Upper lobe of left lung (tissue), 6 donors: Measurements from ENCODE around the gene ZNF546. TPM values are rescaled to one million over a fixed set of nuclear protein-coding genes. Genes with fewer than 3 reads are reported as not detected.
"Not testable (repeated sequence)": the region's sequence is repeated elsewhere in the genome, so short reads cannot be mapped to it uniquely, and the experiment has no call there.

Experiments used
- ATAC-seq, 2 donors: fragments of 200-7000 bp; cut with Tn5 transposase; one replicate each; pipeline ENCODE4 v1.9.1; 2022; ENCODE audit warnings: mild to moderate bottlenecking in 2 of 2, moderate library complexity in 2 of 2; ENCODE audit not compliant: low FRiP score in 2 of 2
- DNase-seq, 2 donors: peaks; one replicate each; pipeline ENCODE4 v3.0.0-alpha.2; 2019 to 2020
- H3K27ac ChIP-seq, 4 donors: fragments of 200-600 bp; sonication (generic); one replicate each; pipeline ENCODE4 v1.5.1; 2016 to 2019
- H3K27me3 ChIP-seq, 4 donors: fragments of 200-600 bp; sonication (generic); one replicate each; pipeline ENCODE4 v1.5.1; 2017 to 2019
- H3K36me3 ChIP-seq, 4 donors: fragments of 200-600 bp; sonication (generic); one replicate each; pipeline ENCODE4 v1.5.1; 2016 to 2019
- H3K4me1 ChIP-seq, 4 donors: fragments of 200-600 bp; sonication (generic); one replicate each; pipeline ENCODE4 v1.5.1; 2018 to 2019
- H3K4me3 ChIP-seq, 4 donors: fragments of 200-600 bp; sonication (generic); one replicate each; pipeline ENCODE4 v1.5.1; 2017 to 2019; ENCODE audit warnings: mild to moderate bottlenecking in 2 of 4, moderate library complexity in 1 of 4
- H3K9me3 ChIP-seq, 4 donors: fragments of 200-600 bp; sonication (generic); one replicate each; pipeline ENCODE4 v1.5.1; 2018 to 2019
- EP300 ChIP-seq, 4 donors: sonication (generic); formaldehyde crosslinking; IDR thresholded peaks; one replicate each; pipeline ENCODE4 v1.5.1; 2017; ENCODE audit warnings: antibody characterized with exemption in 4 of 4, control low read depth in 2 of 4
- POLR2A ChIP-seq, 4 donors: fragments of 450-650 bp; IDR thresholded peaks; one replicate each; pipeline ENCODE4 v1.5.1; 2016 to 2017; ENCODE audit warnings: antibody characterized with exemption in 4 of 4, mild to moderate bottlenecking in 2 of 4
- POLR2AphosphoS5 ChIP-seq, 2 donors: sonication (generic); formaldehyde crosslinking; IDR thresholded peaks; one replicate each; pipeline ENCODE4 v1.5.1; 2017; ENCODE audit warnings: antibody characterized with exemption in 2 of 2
- WGBS, 2 donors: methylation state at CpG; one replicate each; pipeline ENCODE4 v1.1.5; 2017 to 2018; 5-methylcytosine and 5-hydroxymethylcytosine counted together
- total RNA-seq, 6 donors: library from RNA; depleted of rRNA in 4 of 6; stranded (reverse); fragments of >200 nt in 4 of 6; gene quantifications; one replicate each; pipeline versions ENCODE4 v1.1.0 to v1.2.1, GENCODE V29; 2016 to 2021
- TF ChIP-seq, protein P1 (sequence below), 6 experiments: fragments of 450-650 bp in 4 of 6; fragments of 200-600 bp in 2 of 6; sonication (generic) in 2 of 6; IDR thresholded peaks; one replicate each; pipeline ENCODE4 v1.5.1; 2016 to 2019; ENCODE audit warnings: antibody characterized with exemption in 6 of 6
- donor health status: DM: no; HTN: no; CAD: no; lungs with moderate emphysema.
- donor health status: DM: no; HTN: yes; CAD: no; lungs with severe emphysema.

The ZNF546 gene
- total RNA-seq, 6 donors from 2014 or later: 2.1 to 6.4 (median 5.0) TPM

GRCh38 chr19:39959407-39959806, 37.5 kb upstream of the ZNF546 start:
- not testable (repeated sequence) for H3K4me1 ChIP-seq, ATAC-seq, H3K27me3 ChIP-seq, DNase-seq, H3K27ac ChIP-seq, H3K9me3 ChIP-seq, H3K4me3 ChIP-seq, H3K36me3 ChIP-seq
- 47 to 55% methylated on average over 12 to 13 of the region's 13 CpGs for WGBS, 2 donors

- no peaks in the 10 kb centered on the region for H3K36me3 ChIP-seq
- H3K4me3 ChIP-seq: no peak overlapping the region
- DNase-seq (no peak), ATAC-seq (no peak)
- TF ChIP-seq POLR2A (IDR thresholded peaks at IDR 0.05): no peak
- TF ChIP-seq, protein P1, sequence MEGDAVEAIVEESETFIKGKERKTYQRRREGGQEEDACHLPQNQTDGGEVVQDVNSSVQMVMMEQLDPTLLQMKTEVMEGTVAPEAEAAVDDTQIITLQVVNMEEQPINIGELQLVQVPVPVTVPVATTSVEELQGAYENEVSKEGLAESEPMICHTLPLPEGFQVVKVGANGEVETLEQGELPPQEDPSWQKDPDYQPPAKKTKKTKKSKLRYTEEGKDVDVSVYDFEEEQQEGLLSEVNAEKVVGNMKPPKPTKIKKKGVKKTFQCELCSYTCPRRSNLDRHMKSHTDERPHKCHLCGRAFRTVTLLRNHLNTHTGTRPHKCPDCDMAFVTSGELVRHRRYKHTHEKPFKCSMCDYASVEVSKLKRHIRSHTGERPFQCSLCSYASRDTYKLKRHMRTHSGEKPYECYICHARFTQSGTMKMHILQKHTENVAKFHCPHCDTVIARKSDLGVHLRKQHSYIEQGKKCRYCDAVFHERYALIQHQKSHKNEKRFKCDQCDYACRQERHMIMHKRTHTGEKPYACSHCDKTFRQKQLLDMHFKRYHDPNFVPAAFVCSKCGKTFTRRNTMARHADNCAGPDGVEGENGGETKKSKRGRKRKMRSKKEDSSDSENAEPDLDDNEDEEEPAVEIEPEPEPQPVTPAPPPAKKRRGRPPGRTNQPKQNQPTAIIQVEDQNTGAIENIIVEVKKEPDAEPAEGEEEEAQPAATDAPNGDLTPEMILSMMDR (IDR thresholded peaks at IDR 0.05): no peak
- no peak for TF ChIP-seq EP300 (IDR thresholded peaks at IDR 0.05)
- TF ChIP-seq POLR2AphosphoS5 (IDR thresholded peaks at IDR 0.05): no peak
- no peaks in the 10 kb centered on the region for H3K4me1 ChIP-seq
- H3K27ac ChIP-seq: no peak overlapping the region
- H3K9me3 ChIP-seq: no peaks in the 10 kb centered on the region
- WGBS, 2 donors: 58 to 63% methylated on average over 3 of the region's 3 CpGs
- no peaks in the 10 kb centered on the region for H3K27me3 ChIP-seq
Measured at GRCh38 chr19:39963898-39964297, 33.0 kb upstream of the ZNF546 start.

GRCh38 chr19:39966617-39967016, 30.2 kb upstream of the ZNF546 start:
- no peaks in the 10 kb centered on the region for H3K27me3 ChIP-seq

DNA sequence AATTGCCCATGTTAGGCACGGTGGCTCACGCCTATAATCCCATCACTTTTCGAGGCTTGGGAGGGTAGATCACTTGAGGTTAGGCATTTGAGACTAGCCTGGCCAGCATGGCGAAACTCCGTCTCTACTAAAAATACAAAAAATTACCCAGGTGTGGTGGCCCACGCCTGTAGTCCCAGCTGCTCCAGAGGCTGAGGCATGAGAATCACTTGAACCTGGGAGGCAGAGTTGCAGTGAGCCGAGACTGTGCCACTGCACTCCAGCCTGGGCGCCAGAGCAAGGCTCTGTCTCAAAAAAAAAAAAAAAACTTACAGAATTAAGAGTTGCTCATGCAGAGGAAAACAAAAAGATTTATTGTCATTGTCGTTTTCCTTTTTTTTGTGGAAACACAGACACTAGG, 29.3 kb upstream of the ZNF546 start:
- H3K27ac ChIP-seq: no peak overlapping the region
- no peak overlapping the region for H3K4me3 ChIP-seq
- TF ChIP-seq POLR2AphosphoS5 (IDR thresholded peaks at IDR 0.05) (no peak), EP300 (IDR thresholded peaks at IDR 0.05) (no peak), POLR2A (IDR thresholded peaks at IDR 0.05) (no peak)
- TF ChIP-seq, protein P1 (IDR thresholded peaks at IDR 0.05): no peak
- no peaks in the 10 kb centered on the region for H3K27me3 ChIP-seq
- peaks cover 16 to 23% (median 18%) of the 10 kb centered on the region in 4 donors for H3K4me1 ChIP-seq
- peaks cover 0 to 5% (median 4%) of the 10 kb centered on the region in 4 donors for H3K36me3 ChIP-seq
- 85 to 92% methylated on average over 9 of the region's 9 CpGs for WGBS, 2 donors
- DNase-seq: no peak
- ATAC-seq: no peak
- H3K9me3 ChIP-seq: no peaks in the 10 kb centered on the region

More at GRCh38 chr19:39966617-39967016, 30.2 kb upstream of the ZNF546 start:
- H3K36me3 ChIP-seq: no peaks in the 10 kb centered on the region
- peaks cover 7 to 14% (median 11%) of the 10 kb centered on the region in 4 donors for H3K4me1 ChIP-seq
- H3K4me3 ChIP-seq: no peak overlapping the region
- TF ChIP-seq POLR2AphosphoS5 (IDR thresholded peaks at IDR 0.05) (no peak), POLR2A (IDR thresholded peaks at IDR 0.05) (no peak), EP300 (IDR thresholded peaks at IDR 0.05) (no peak)
- TF ChIP-seq, protein P1 (IDR thresholded peaks at IDR 0.05): no peak
- WGBS, 2 donors: 93 to 97% methylated on average over 6 of the region's 6 CpGs
- ATAC-seq (no peak), DNase-seq (no peak)
- H3K27ac ChIP-seq: no peak overlapping the region
- no peaks in the 10 kb centered on the region for H3K9me3 ChIP-seq

DNA sequence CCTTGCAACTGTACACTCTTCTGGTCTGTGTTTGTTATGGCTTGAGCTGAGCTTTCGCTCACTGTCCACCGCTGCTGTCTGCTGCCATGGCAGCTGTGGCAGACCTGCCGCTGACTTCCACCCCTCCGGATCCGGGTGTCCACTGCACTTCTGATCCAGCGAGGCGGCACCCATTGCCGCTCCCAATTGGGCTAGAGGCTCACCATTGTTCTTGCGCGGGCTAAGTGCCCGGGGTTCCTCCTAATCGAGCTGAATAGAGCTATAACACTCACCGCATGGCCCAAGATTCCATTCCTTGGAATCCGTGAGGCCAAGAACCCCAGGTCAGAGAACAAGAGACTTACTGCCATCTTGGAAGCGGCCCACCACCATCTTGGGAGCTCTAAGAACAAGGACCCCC, 28.1 kb upstream of the ZNF546 start:
- TF ChIP-seq POLR2AphosphoS5 (IDR thresholded peaks at IDR 0.05) (no peak), POLR2A (IDR thresholded peaks at IDR 0.05) (no peak), EP300 (IDR thresholded peaks at IDR 0.05) (no peak)
- TF ChIP-seq, protein P1 (IDR thresholded peaks at IDR 0.05): no peak
- H3K27ac ChIP-seq: no peak overlapping the region
- no peaks in the 10 kb centered on the region for H3K9me3 ChIP-seq
- no peak overlapping the region for H3K4me3 ChIP-seq
- no peaks in the 10 kb centered on the region for H3K27me3 ChIP-seq
- 97 to 99% methylated on average over 15 of the region's 15 CpGs for WGBS, 2 donors
- DNase-seq (peak in 1 of 2 donors; percentile 45), ATAC-seq (no peak)
- peaks cover 0 to 16% (median 16%) of the 10 kb centered on the region in 4 donors for H3K36me3 ChIP-seq
- H3K4me1 ChIP-seq: peaks cover 16 to 28% (median 18%) of the 10 kb centered on the region in 4 donors
